Raji (cell line): ENCODE data around the gene RFX7.

ENCODE experiments used
- POLR2A ChIP-seq: IDR thresholded peaks from 2 replicates; pipeline ENCODE4 v1.6.1; 2011; ENCODE audit warnings: low read depth, low read length, control low read depth; ENCODE audit not compliant: insufficient read depth

The RFX7 gene

GRCh38 chr15:56243163-56244037 lies at the start of gene RFX7:
RFX7 (minus strand) TSS chr15:56243879; CDS start chr15:56243285, 594 bp downstream.
- TF ChIP-seq POLR2A = peak; percentile 56; the same call in 1 of the 2 replicates

- TF ChIP-seq POLR2A = no peak
Measured at GRCh38 chr15:56292546-56293316, 49.1 kb upstream of the RFX7 start.

GRCh38 chr15:56291741-56292140 lies 48.1 kb upstream of the RFX7 start:
- no peak for TF ChIP-seq POLR2A

- no peak for TF ChIP-seq POLR2A
Measured at GRCh38 chr15:56286213-56286612, 42.5 kb upstream of the RFX7 start.

DNA sequence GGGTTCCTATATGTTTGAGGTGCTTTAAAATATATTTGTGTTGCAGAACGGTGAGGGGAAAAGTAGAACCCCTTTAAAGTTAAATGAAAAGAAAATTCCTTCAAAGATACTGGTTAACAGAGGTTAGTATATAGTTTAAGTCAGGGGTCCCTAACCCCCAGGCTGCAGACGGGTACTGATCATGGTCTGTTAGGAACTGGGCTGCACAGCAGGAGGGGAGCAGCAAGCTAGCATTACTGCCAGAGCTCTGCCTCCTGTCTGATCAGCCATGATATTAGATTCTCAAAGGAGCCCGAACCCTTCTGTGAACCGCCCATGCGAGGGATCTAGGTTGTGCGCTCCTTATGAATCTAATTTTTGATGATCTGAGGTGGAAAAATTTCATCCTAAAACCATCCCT lies 37.5 kb upstream of the RFX7 start:
- TF ChIP-seq POLR2A = no peak

DNA sequence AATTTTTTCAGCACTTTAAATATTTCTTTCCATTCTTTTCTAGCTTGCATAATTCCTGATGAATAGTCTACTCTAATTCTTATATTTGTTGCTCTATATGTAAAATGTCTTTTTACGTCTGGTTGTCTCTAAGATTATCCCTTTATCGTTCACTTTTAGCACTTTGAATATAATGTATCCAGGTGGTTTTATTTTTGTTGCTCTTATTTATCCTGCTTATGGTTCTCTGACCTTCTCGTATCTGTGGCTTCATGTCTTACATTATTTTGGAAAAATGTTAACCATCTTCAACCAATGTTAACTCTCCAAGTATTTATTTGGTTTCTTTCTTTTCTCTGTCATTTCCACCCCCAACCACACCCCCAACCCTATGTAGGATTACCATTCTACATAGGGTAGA lies 30.0 kb upstream of the RFX7 start:
- no peak for TF ChIP-seq POLR2A

- no peak for TF ChIP-seq POLR2A
Measured at GRCh38 chr15:56272454-56272853, 28.8 kb upstream of the RFX7 start.

GRCh38 chr15:56261854-56262509 lies 18.3 kb upstream of the RFX7 start:
- no peak for TF ChIP-seq POLR2A

- no peak for TF ChIP-seq POLR2A
Measured at GRCh38 chr15:56254265-56254664, 10.6 kb upstream of the RFX7 start.

DNA sequence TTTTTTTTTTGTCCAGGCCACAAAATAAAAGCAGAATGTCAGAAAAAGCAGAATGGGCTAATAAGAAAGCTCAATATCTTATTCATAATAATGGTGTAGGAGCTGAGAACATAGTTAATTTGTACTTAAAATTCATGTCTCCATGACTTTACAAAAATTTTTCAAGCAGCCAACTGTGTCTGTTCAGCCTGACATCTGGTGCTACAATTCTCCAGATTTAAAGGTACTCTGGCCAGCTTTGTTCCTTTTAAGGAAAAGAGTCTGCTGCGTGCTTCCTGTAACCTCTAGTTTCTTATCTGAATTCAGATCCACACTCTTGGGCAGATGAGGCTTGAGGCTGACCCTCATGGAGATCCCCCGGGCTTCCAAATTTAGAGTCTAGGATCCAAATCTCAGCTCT lies 8.7 kb upstream of the RFX7 start:
- TF ChIP-seq POLR2A = no peak

GRCh38 chr15:56251315-56252095 lies 7.8 kb upstream of the RFX7 start:
- TF ChIP-seq POLR2A = no peak

DNA sequence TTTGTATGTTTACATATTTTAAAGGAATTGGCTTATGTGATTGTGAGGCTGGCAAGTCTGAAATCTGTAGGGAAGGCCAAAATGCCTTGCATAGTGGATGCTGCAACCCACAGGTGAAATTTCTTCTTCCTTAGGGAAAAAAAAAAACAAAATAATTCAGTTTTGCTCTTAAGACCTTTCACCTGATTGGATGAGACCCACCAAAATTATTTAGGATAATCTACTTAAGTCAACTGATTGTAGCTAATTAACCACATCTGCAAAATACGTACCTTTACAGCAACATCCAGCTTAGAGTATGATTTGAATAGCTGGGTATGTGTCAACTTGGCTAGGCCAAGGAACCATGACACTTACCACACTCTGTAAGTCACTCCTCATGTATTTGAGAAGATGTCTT lies 6.9 kb upstream of the RFX7 start:
- TF ChIP-seq POLR2A = no peak

GRCh38 chr15:56249092-56249491 lies 5.4 kb upstream of the RFX7 start:
- no peak for TF ChIP-seq POLR2A

DNA sequence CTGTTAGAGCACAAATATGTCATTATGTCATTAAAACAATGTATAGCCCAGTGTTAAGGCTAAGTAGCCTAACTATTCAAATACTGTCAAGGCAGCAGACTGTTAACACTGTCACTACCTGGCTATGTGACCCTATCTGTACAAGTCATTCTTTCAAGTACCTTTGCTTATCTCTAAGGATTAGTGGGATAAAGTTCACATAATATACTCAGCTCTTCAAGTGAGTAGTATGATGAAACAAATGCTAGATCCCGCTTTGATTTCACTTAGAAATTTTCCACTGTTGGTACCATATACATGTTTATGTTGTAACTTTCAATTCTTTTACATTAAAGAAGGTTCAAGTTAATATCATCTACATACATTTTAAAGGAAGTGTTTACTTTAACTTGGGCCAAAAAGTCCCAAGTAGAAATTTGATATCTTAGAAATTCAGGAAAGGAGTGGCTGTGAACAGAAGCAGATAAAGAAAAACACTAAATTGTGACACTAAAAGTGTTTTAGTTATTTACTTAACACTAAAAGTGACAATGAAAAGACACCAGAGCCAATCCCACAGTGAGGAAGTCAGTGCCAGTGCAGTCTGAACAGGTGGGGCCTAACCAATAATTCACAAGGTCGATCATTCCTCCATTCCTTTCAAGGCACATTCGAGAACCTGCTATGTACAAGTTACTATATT lies 4.8 kb upstream of the RFX7 start:
- TF ChIP-seq POLR2A = no peak
